Suprapubic skin (tissue), 3 donors: ENCODE results near the gene DCST2.

Source experiments
- CTCF ChIP-seq, 2 donors: fragments of 200-600 bp in 1 of 2; fragments of 450-650 bp in 1 of 2; sonication (generic) in 1 of 2; IDR thresholded peaks; one replicate each; pipeline ENCODE4 v1.5.1; 2016 to 2019; ENCODE audit warnings: antibody characterized with exemption in 2 of 2, mild to moderate bottlenecking in 1 of 2, moderate library complexity in 1 of 2
- EP300 ChIP-seq: sonication (generic); formaldehyde crosslinking; IDR thresholded peaks from one replicate; pipeline ENCODE4 v1.6.1; 2017; ENCODE audit warnings: antibody characterized with exemption
- POLR2A ChIP-seq, 2 donors: fragments of 450-650 bp; IDR thresholded peaks; one replicate each; pipeline ENCODE4 v1.6.1; 2017; ENCODE audit warnings: antibody characterized with exemption in 2 of 2, mild to moderate bottlenecking in 2 of 2, moderate library complexity in 2 of 2

- TF ChIP-seq CTCF (IDR thresholded peaks at IDR 0.05) (no peak), EP300 (no peak), POLR2A (IDR thresholded peaks at IDR 0.05) (no peak)
Measured at GRCh38 chr1:155057104-155057503, 23.5 kb upstream of the DCST2 start.
